ENCODE measurements around the gene EPC1.
"Not testable (repeated sequence)": the region's sequence is repeated elsewhere in the genome, so short reads cannot be mapped to it uniquely, and the experiment has no call there.

EPC1 gene

GRCh38 chr10:32237644-32238345 is 109.2 kb downstream of the EPC1 start:
- Histone ChIP-seq H3K4me1 (ENCODE audit: control insufficient read depth, insufficient read depth, low read length) (no peaks in the 10 kb centered on the region), H3K27me3 (ENCODE audit: control insufficient read depth, insufficient read depth, low read length) (no peaks in the 10 kb centered on the region), H3K4me3 (ENCODE audit: low read length) (no peak overlapping the region), H3K27ac (ENCODE audit: low read length) (no peak overlapping the region), H3K36me3 (ENCODE audit: control insufficient read depth, insufficient read depth, low read length) (no peaks in the 10 kb centered on the region), H3K9me3 (ENCODE audit: control insufficient read depth, insufficient read depth, low read length) (no peaks in the 10 kb centered on the region)
- DNase-seq (ENCODE audit: low read depth, low spot score), result no peak
- WGBS (ENCODE audit: insufficient coverage, insufficient read length), result no CpG with 5 or more reads among the region's 3 CpGs

- no CpG with 5 or more reads among the region's 1 CpG for WGBS (ENCODE audit: insufficient coverage, insufficient read length)
- no peak for DNase-seq (ENCODE audit: low read depth, low spot score)
Observed at GRCh38 chr10:32234471-32234870, 112.5 kb downstream of the EPC1 start.

GRCh38 chr10:32233375-32233774 is 113.6 kb downstream of the EPC1 start:
- not testable (repeated sequence) for H3K9me3 ChIP-seq (ENCODE audit: control insufficient read depth, insufficient read depth, low read length); H3K27ac ChIP-seq (ENCODE audit: low read length); H3K4me3 ChIP-seq (ENCODE audit: low read length); H3K36me3 ChIP-seq (ENCODE audit: control insufficient read depth, insufficient read depth, low read length); DNase-seq (ENCODE audit: low read depth, low spot score); H3K27me3 ChIP-seq (ENCODE audit: control insufficient read depth, insufficient read depth, low read length); H3K4me1 ChIP-seq (ENCODE audit: control insufficient read depth, insufficient read depth, low read length)
- no CpG with 5 or more reads among the region's 36 CpGs for WGBS (ENCODE audit: insufficient coverage, insufficient read length)

More at GRCh38 chr10:32234471-32234870, 112.5 kb downstream of the EPC1 start:
- H3K36me3 ChIP-seq (ENCODE audit: control insufficient read depth, insufficient read depth, low read length), result no peaks in the 10 kb centered on the region
- H3K4me1 ChIP-seq (ENCODE audit: control insufficient read depth, insufficient read depth, low read length), result peaks cover 1% of the 10 kb centered on the region; the same call in 1 of the 2 replicates
- no peak overlapping the region for H3K4me3 ChIP-seq (ENCODE audit: low read length)
- H3K27me3 ChIP-seq (ENCODE audit: control insufficient read depth, insufficient read depth, low read length), result no peaks in the 10 kb centered on the region
- no peaks in the 10 kb centered on the region for H3K9me3 ChIP-seq (ENCODE audit: control insufficient read depth, insufficient read depth, low read length)
- H3K27ac ChIP-seq (ENCODE audit: low read length), result no peak overlapping the region

DNA sequence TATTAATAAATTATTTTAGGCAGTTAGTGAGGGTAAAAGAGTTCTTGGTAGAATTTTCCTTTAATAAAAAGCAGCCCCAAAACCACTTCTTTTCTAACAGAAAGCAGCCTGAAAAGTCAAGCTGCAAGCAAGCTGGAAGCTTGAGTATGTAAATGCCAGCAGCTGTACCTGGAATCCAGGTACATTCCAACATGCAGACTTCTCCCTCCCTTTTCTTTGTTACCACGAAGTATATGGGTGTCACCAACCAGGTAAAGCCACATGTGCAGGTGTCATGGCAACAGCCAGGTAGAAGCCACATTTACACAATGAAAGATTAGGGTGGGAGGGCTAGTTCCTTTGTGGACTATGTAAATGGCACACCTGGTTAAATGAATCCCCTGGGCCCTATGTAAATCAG is 114.6 kb downstream of the EPC1 start:
- H3K36me3 ChIP-seq (ENCODE audit: control insufficient read depth, insufficient read depth, low read length), result no peaks in the 10 kb centered on the region
- no peaks in the 10 kb centered on the region for H3K27me3 ChIP-seq (ENCODE audit: control insufficient read depth, insufficient read depth, low read length)
- no peaks in the 10 kb centered on the region for H3K9me3 ChIP-seq (ENCODE audit: control insufficient read depth, insufficient read depth, low read length)
- DNase-seq (ENCODE audit: low read depth, low spot score), result no peak
- WGBS (ENCODE audit: insufficient coverage, insufficient read length), result no CpG with 5 or more reads among the region's 1 CpG
- peaks cover 1% of the 10 kb centered on the region; the same call in 1 of the 2 replicates for H3K4me1 ChIP-seq (ENCODE audit: control insufficient read depth, insufficient read depth, low read length)
- no peak overlapping the region for H3K4me3 ChIP-seq (ENCODE audit: low read length)
- no peak overlapping the region for H3K27ac ChIP-seq (ENCODE audit: low read length)

DNA sequence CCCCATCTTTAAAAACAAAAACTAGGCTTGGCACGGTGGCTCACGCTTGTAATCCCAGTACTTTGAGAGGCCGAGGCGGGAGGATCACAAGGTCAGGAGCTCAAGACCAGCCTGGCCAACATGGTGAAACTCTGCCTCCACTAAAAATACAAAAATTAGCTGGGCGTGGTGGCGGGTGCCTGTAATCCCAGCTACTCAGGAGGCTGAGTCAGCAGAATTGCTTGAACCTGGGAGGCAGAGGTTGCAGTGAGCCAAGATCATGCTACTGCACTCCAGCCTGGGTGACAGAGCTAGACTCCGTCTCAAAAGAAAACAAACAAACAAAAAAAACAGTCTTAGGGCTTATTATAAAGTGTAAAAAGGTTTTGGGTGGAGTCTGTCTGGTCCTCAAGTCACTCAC is 117.2 kb downstream of the EPC1 start:
- not testable (repeated sequence) for H3K9me3 ChIP-seq (ENCODE audit: control insufficient read depth, insufficient read depth, low read length); H3K4me1 ChIP-seq (ENCODE audit: control insufficient read depth, insufficient read depth, low read length); H3K27ac ChIP-seq (ENCODE audit: low read length); H3K4me3 ChIP-seq (ENCODE audit: low read length); H3K27me3 ChIP-seq (ENCODE audit: control insufficient read depth, insufficient read depth, low read length); H3K36me3 ChIP-seq (ENCODE audit: control insufficient read depth, insufficient read depth, low read length); DNase-seq (ENCODE audit: low read depth, low spot score)
- WGBS (ENCODE audit: insufficient coverage, insufficient read length), result no CpG with 5 or more reads among the region's 7 CpGs

GRCh38 chr10:32229170-32229569 is 117.8 kb downstream of the EPC1 start:
- no peaks in the 10 kb centered on the region for H3K9me3 ChIP-seq (ENCODE audit: control insufficient read depth, insufficient read depth, low read length)
- no peak overlapping the region for H3K27ac ChIP-seq (ENCODE audit: low read length)
- peaks cover 1% of the 10 kb centered on the region; the same call in 1 of the 2 replicates for H3K4me1 ChIP-seq (ENCODE audit: control insufficient read depth, insufficient read depth, low read length)
- no peaks in the 10 kb centered on the region for H3K27me3 ChIP-seq (ENCODE audit: control insufficient read depth, insufficient read depth, low read length)
- no peaks in the 10 kb centered on the region for H3K36me3 ChIP-seq (ENCODE audit: control insufficient read depth, insufficient read depth, low read length)
- H3K4me3 ChIP-seq (ENCODE audit: low read length), result no peak overlapping the region
- no CpG with 5 or more reads among the region's 3 CpGs for WGBS (ENCODE audit: insufficient coverage, insufficient read length)
- no peak for DNase-seq (ENCODE audit: low read depth, low spot score)

- no peak for DNase-seq (ENCODE audit: low read depth, low spot score)
- peaks cover 1% of the 10 kb centered on the region; the same call in 1 of the 2 replicates for H3K4me1 ChIP-seq (ENCODE audit: control insufficient read depth, insufficient read depth, low read length)
- H3K9me3 ChIP-seq (ENCODE audit: control insufficient read depth, insufficient read depth, low read length), result no peaks in the 10 kb centered on the region
- H3K27me3 ChIP-seq (ENCODE audit: control insufficient read depth, insufficient read depth, low read length), result no peaks in the 10 kb centered on the region
- no peak overlapping the region for H3K4me3 ChIP-seq (ENCODE audit: low read length)
- H3K36me3 ChIP-seq (ENCODE audit: control insufficient read depth, insufficient read depth, low read length), result no peaks in the 10 kb centered on the region
- no peak overlapping the region for H3K27ac ChIP-seq (ENCODE audit: low read length)
- WGBS (ENCODE audit: insufficient coverage, insufficient read length), result no CpG with 5 or more reads among the region's 2 CpGs
Observed at GRCh38 chr10:32227802-32228201, 119.2 kb downstream of the EPC1 start.

GRCh38 chr10:32226624-32227023 is 120.3 kb downstream of the EPC1 start:
- Histone ChIP-seq H3K9me3 (ENCODE audit: control insufficient read depth, insufficient read depth, low read length) (no peaks in the 10 kb centered on the region), H3K4me1 (ENCODE audit: control insufficient read depth, insufficient read depth, low read length) (no peaks in the 10 kb centered on the region), H3K27ac (ENCODE audit: low read length) (no peak overlapping the region), H3K4me3 (ENCODE audit: low read length) (no peak overlapping the region), H3K36me3 (ENCODE audit: control insufficient read depth, insufficient read depth, low read length) (no peaks in the 10 kb centered on the region), H3K27me3 (ENCODE audit: control insufficient read depth, insufficient read depth, low read length) (no peaks in the 10 kb centered on the region)
- DNase-seq (ENCODE audit: low read depth, low spot score), result no peak
- WGBS (ENCODE audit: insufficient coverage, insufficient read length), result no CpG with 5 or more reads among the region's 1 CpG

DNA sequence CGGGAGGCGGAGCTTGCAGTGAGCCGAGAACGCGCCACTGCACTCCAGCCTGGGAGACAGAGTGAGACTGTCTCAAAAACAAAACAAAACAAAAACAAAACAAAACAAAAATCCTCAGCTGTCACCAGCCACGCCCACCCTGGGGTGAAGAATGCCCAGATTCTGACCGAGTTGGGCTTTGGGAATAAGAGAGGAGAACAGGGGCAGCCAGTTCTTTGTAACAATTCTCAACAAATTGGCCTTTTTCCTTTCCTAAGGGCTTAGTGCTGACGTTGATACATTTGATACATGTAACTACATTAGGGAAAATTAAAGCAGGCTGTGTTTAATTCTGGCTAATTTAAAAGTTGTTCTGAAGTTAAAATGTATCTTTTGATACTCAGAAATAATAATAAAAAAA is 121.0 kb downstream of the EPC1 start:
- no peaks in the 10 kb centered on the region for H3K27me3 ChIP-seq (ENCODE audit: control insufficient read depth, insufficient read depth, low read length)
- H3K4me1 ChIP-seq (ENCODE audit: control insufficient read depth, insufficient read depth, low read length), result no peaks in the 10 kb centered on the region
- no peaks in the 10 kb centered on the region for H3K36me3 ChIP-seq (ENCODE audit: control insufficient read depth, insufficient read depth, low read length)
- H3K9me3 ChIP-seq (ENCODE audit: control insufficient read depth, insufficient read depth, low read length), result no peaks in the 10 kb centered on the region
- no peak overlapping the region for H3K27ac ChIP-seq (ENCODE audit: low read length)
- no peak for DNase-seq (ENCODE audit: low read depth, low spot score)
- no CpG with 5 or more reads among the region's 8 CpGs for WGBS (ENCODE audit: insufficient coverage, insufficient read length)
- no peak overlapping the region for H3K4me3 ChIP-seq (ENCODE audit: low read length)

- not testable (repeated sequence) for H3K4me3 ChIP-seq (ENCODE audit: low read length); H3K4me1 ChIP-seq (ENCODE audit: control insufficient read depth, insufficient read depth, low read length); DNase-seq (ENCODE audit: low read depth, low spot score); H3K9me3 ChIP-seq (ENCODE audit: control insufficient read depth, insufficient read depth, low read length); H3K36me3 ChIP-seq (ENCODE audit: control insufficient read depth, insufficient read depth, low read length); H3K27me3 ChIP-seq (ENCODE audit: control insufficient read depth, insufficient read depth, low read length); H3K27ac ChIP-seq (ENCODE audit: low read length)
- WGBS (ENCODE audit: insufficient coverage, insufficient read length), result no CpG with 5 or more reads among the region's 4 CpGs
Observed at GRCh38 chr10:32222376-32222775, 124.6 kb downstream of the EPC1 start.

DNA sequence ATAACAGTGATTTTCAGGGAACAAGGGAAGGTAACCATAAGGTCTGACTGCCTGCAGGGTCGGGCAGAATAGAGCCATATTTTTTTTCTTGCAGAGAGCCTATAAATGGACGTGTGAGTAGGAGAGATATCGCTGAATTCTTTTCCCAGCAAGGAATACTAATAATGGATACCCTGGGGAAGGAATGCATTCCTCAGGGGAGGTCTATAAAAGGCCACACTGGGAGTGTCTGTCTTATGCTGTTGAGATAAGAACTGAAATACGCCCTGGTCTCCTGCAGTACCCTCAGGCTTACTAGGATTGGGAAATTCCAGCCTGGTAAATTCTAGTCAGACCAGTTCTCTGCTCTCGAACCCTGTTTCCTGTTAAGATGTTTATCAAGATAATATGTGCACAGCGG is 127.8 kb downstream of the EPC1 start:
- H3K27ac ChIP-seq (ENCODE audit: low read length); H3K36me3 ChIP-seq (ENCODE audit: control insufficient read depth, insufficient read depth, low read length); H3K9me3 ChIP-seq (ENCODE audit: control insufficient read depth, insufficient read depth, low read length); H3K4me1 ChIP-seq (ENCODE audit: control insufficient read depth, insufficient read depth, low read length); DNase-seq (ENCODE audit: low read depth, low spot score); H3K4me3 ChIP-seq (ENCODE audit: low read length); H3K27me3 ChIP-seq (ENCODE audit: control insufficient read depth, insufficient read depth, low read length): not testable (repeated sequence)
- no CpG with 5 or more reads among the region's 6 CpGs for WGBS (ENCODE audit: insufficient coverage, insufficient read length)

Measured in iPS DF 6.9 (cell line).